DND-41 (cell line): Measurements from ENCODE around the gene ASIC4.

ENCODE experiments used
- ATAC-seq: fragments of 200-7000 bp; cut with Tn5 transposase; 3 replicates; pipeline ENCODE4 v1.9.1; 2021; ENCODE audit warnings: low read depth; ENCODE audit not compliant: insufficient read depth
- DNase-seq: peaks from one replicate; pipeline ENCODE4 v3.0.0-alpha.2; 2020
- H2AFZ ChIP-seq: 2 replicates; pipeline ENCODE4 v1.6.0; 2012; ENCODE audit warnings: low read depth, low read length
- H3K27ac ChIP-seq: 2 replicates; pipeline ENCODE4 v1.5.1; 2012; ENCODE audit warnings: low read length, inconsistent platforms
- H3K27me3 ChIP-seq: fragments of 200-600 bp; sonication (generic); 2 replicates; pipeline ENCODE4 v1.6.0; 2012; ENCODE audit warnings: low read length, mild to moderate bottlenecking, inconsistent platforms; ENCODE audit not compliant: insufficient read depth, poor library complexity
- H3K36me3 ChIP-seq: 2 replicates; pipeline ENCODE4 v1.5.1; 2012; ENCODE audit warnings: low read length, inconsistent platforms; ENCODE audit not compliant: insufficient read depth
- H3K4me1 ChIP-seq: 2 replicates; pipeline ENCODE4 v1.5.1; 2012; ENCODE audit warnings: mild to moderate bottlenecking, low read length; ENCODE audit not compliant: insufficient read depth
- H3K4me2 ChIP-seq: 2 replicates; pipeline ENCODE4 v1.6.0; 2012; ENCODE audit warnings: mild to moderate bottlenecking, moderate library complexity, low read length, inconsistent platforms; ENCODE audit not compliant: insufficient read depth
- H3K4me3 ChIP-seq, 2 experiments: fragments of 200-600 bp in 1 of 2; shearing (Covaris generic) in 1 of 2; 2 replicates each; pipeline ENCODE4 v1.5.1; 2012 to 2016; ENCODE audit warnings: inconsistent platforms in 2 of 2, low read length in 2 of 2, mild to moderate bottlenecking in 2 of 2, low read depth in 1 of 2, moderate library complexity in 1 of 2
- H3K79me2 ChIP-seq: 2 replicates; pipeline ENCODE4 v1.6.0; 2012; ENCODE audit warnings: low read length, inconsistent platforms; ENCODE audit not compliant: insufficient read depth
- H3K9ac ChIP-seq: 2 replicates; pipeline ENCODE4 v1.6.0; 2012; ENCODE audit warnings: low read depth, mild to moderate bottlenecking, inconsistent platforms, low read length, moderate library complexity
- H3K9me3 ChIP-seq: 2 replicates; pipeline ENCODE4 v1.5.1; 2012; ENCODE audit warnings: low read length, moderate library complexity, mild to moderate bottlenecking, inconsistent platforms; ENCODE audit not compliant: insufficient read depth, severe bottlenecking
- H4K20me1 ChIP-seq: 2 replicates; pipeline ENCODE4 v1.6.0; 2012; ENCODE audit warnings: low read length; ENCODE audit not compliant: insufficient read depth
- EZH2 ChIP-seq: IDR thresholded peaks from 3 replicates; pipeline ENCODE4 v1.6.1; 2012; ENCODE audit warnings: borderline replicate concordance, low read depth, mild to moderate bottlenecking, moderate library complexity, low read length, inconsistent platforms; ENCODE audit not compliant: severe bottlenecking
- TF ChIP-seq, protein P1 (sequence below): IDR thresholded peaks from 2 replicates; pipeline ENCODE4 v1.5.1; 2012; ENCODE audit warnings: borderline replicate concordance, low read length, moderate library complexity, mild to moderate bottlenecking; ENCODE audit not compliant: poor library complexity, severe bottlenecking; ENCODE audit errors: extremely low read depth

ASIC4 gene

GRCh38 chr2:219531639-219532377, 17.5 kb downstream of the ASIC4 start:
- H3K36me3 ChIP-seq = no peaks in the 10 kb centered on the region
- no peak overlapping the region for H3K9ac ChIP-seq
- H3K27me3 ChIP-seq = peaks cover 29% of the 10 kb centered on the region
- H3K27ac ChIP-seq = no peak overlapping the region
- H2AFZ ChIP-seq = no peak overlapping the region
- no peak for DNase-seq
- H3K4me3 ChIP-seq = no peak overlapping the region
- no peaks in the 10 kb centered on the region for H3K79me2 ChIP-seq
- H4K20me1 ChIP-seq = peaks cover 12% of the 10 kb centered on the region; the same call in 1 of the 2 replicates
- H3K9me3 ChIP-seq = no peaks in the 10 kb centered on the region
- TF ChIP-seq EZH2 = no peak
- TF ChIP-seq, protein P1, sequence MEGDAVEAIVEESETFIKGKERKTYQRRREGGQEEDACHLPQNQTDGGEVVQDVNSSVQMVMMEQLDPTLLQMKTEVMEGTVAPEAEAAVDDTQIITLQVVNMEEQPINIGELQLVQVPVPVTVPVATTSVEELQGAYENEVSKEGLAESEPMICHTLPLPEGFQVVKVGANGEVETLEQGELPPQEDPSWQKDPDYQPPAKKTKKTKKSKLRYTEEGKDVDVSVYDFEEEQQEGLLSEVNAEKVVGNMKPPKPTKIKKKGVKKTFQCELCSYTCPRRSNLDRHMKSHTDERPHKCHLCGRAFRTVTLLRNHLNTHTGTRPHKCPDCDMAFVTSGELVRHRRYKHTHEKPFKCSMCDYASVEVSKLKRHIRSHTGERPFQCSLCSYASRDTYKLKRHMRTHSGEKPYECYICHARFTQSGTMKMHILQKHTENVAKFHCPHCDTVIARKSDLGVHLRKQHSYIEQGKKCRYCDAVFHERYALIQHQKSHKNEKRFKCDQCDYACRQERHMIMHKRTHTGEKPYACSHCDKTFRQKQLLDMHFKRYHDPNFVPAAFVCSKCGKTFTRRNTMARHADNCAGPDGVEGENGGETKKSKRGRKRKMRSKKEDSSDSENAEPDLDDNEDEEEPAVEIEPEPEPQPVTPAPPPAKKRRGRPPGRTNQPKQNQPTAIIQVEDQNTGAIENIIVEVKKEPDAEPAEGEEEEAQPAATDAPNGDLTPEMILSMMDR = no peak
- no peak overlapping the region for H3K4me2 ChIP-seq
- ATAC-seq = no peak
- H3K4me1 ChIP-seq = no peaks in the 10 kb centered on the region

DNA sequence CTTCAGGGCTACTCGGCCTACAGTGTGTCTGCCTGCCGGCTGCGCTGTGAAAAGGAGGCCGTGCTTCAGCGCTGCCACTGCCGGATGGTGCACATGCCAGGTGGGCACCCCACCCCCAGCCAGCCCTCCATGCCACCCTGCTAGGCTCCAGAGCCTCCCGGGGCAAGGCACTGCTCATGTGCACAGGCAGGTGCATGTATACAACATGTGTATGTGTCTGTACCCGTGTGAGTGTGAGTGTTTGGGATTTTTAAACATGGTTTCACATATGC, 18.0 kb downstream of the ASIC4 start:
- no peak overlapping the region for H3K4me3 ChIP-seq
- TF ChIP-seq EZH2 = no peak
- TF ChIP-seq, protein P1 = no peak
- ATAC-seq = no peak
- no peaks in the 10 kb centered on the region for H3K9me3 ChIP-seq
- H3K9ac ChIP-seq = no peak overlapping the region
- peaks cover 8% of the 10 kb centered on the region; the same call in 1 of the 2 replicates for H4K20me1 ChIP-seq
- no peak overlapping the region for H3K4me2 ChIP-seq
- no peak overlapping the region for H2AFZ ChIP-seq
- H3K36me3 ChIP-seq = no peaks in the 10 kb centered on the region
- no peaks in the 10 kb centered on the region for H3K79me2 ChIP-seq
- H3K27me3 ChIP-seq = peaks cover 24% of the 10 kb centered on the region
- no peaks in the 10 kb centered on the region for H3K4me1 ChIP-seq
- DNase-seq = no peak
- no peak overlapping the region for H3K27ac ChIP-seq

DNA sequence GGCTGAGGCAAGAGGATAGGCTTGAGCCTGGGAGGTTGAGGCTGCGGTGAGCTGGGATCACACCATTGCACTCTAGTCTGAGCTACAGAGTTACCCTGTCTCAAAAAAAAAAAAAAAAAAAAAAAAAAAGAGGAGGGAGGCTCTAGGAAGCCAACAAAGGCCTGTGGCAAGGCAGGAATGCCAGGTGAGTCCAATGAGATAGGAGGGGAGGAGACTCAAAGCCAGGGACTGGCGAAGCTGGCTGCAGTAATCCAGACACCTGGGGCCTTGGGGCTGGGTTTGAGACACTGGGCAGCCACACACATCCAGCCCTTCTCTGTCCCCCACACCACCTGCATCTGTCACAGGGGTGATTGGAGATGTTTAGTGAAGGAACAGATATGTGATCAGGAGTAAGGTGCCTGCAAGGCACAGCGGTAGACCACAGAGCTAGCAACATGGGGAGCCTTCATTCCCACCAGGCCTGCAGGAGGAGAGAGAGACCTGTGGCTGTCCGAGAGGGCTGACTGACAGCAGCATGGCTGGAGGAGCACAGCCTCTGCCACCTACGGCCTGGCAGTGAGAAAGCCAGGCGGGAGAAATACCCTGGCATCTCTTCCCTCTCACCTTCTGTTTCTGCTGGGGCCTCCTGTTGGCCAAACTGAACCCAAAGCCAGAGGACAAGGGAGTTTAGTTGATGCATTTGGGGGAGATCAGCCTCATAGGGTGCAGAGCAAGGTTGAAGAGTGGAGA, 19.8 kb downstream of the ASIC4 start:
- Histone ChIP-seq H3K79me2 (no peaks in the 10 kb centered on the region), H3K9ac (no peak overlapping the region), H3K4me1 (no peaks in the 10 kb centered on the region), H3K27ac (no peak overlapping the region), H3K9me3 (no peaks in the 10 kb centered on the region), H3K4me2 (no peak overlapping the region), H3K4me3 (no peak overlapping the region), H4K20me1 (peaks cover 8% of the 10 kb centered on the region), H3K36me3 (no peaks in the 10 kb centered on the region; the same call in 1 of the 2 replicates), H3K27me3 (peaks cover 16% of the 10 kb centered on the region), H2AFZ (no peak overlapping the region)
- ATAC-seq = no peak
- no peak for TF ChIP-seq EZH2
- TF ChIP-seq, protein P1 = no peak
- no peak for DNase-seq
